DND-41 (cell line): ENCODE data around the gene GATB.

ENCODE experiments used
- ATAC-seq: fragments of 200-7000 bp; cut with Tn5 transposase; 3 replicates; pipeline ENCODE4 v1.9.1; 2021; ENCODE audit warnings: low read depth; ENCODE audit not compliant: insufficient read depth
- DNase-seq: peaks from one replicate; pipeline ENCODE4 v3.0.0-alpha.2; 2020
- H2AFZ ChIP-seq: 2 replicates; pipeline ENCODE4 v1.6.0; 2012; ENCODE audit warnings: low read depth, low read length
- H3K27ac ChIP-seq: 2 replicates; pipeline ENCODE4 v1.5.1; 2012; ENCODE audit warnings: low read length, inconsistent platforms
- H3K27me3 ChIP-seq: fragments of 200-600 bp; sonication (generic); 2 replicates; pipeline ENCODE4 v1.6.0; 2012; ENCODE audit warnings: low read length, mild to moderate bottlenecking, inconsistent platforms; ENCODE audit not compliant: insufficient read depth, poor library complexity
- H3K36me3 ChIP-seq: 2 replicates; pipeline ENCODE4 v1.5.1; 2012; ENCODE audit warnings: low read length, inconsistent platforms; ENCODE audit not compliant: insufficient read depth
- H3K4me1 ChIP-seq: 2 replicates; pipeline ENCODE4 v1.5.1; 2012; ENCODE audit warnings: mild to moderate bottlenecking, low read length; ENCODE audit not compliant: insufficient read depth
- H3K4me2 ChIP-seq: 2 replicates; pipeline ENCODE4 v1.6.0; 2012; ENCODE audit warnings: mild to moderate bottlenecking, moderate library complexity, low read length, inconsistent platforms; ENCODE audit not compliant: insufficient read depth
- H3K4me3 ChIP-seq, 2 experiments: fragments of 200-600 bp in 1 of 2; shearing (Covaris generic) in 1 of 2; 2 replicates each; pipeline ENCODE4 v1.5.1; 2012 to 2016; ENCODE audit warnings: inconsistent platforms in 2 of 2, low read length in 2 of 2, mild to moderate bottlenecking in 2 of 2, low read depth in 1 of 2, moderate library complexity in 1 of 2
- H3K79me2 ChIP-seq: 2 replicates; pipeline ENCODE4 v1.6.0; 2012; ENCODE audit warnings: low read length, inconsistent platforms; ENCODE audit not compliant: insufficient read depth
- H3K9ac ChIP-seq: 2 replicates; pipeline ENCODE4 v1.6.0; 2012; ENCODE audit warnings: low read depth, mild to moderate bottlenecking, inconsistent platforms, low read length, moderate library complexity
- H3K9me3 ChIP-seq: 2 replicates; pipeline ENCODE4 v1.5.1; 2012; ENCODE audit warnings: low read length, moderate library complexity, mild to moderate bottlenecking, inconsistent platforms; ENCODE audit not compliant: insufficient read depth, severe bottlenecking
- H4K20me1 ChIP-seq: 2 replicates; pipeline ENCODE4 v1.6.0; 2012; ENCODE audit warnings: low read length; ENCODE audit not compliant: insufficient read depth
- CTCF ChIP-seq: IDR thresholded peaks from 2 replicates; pipeline ENCODE4 v1.5.1; 2012; ENCODE audit warnings: borderline replicate concordance, low read length, moderate library complexity, mild to moderate bottlenecking; ENCODE audit not compliant: poor library complexity, severe bottlenecking; ENCODE audit errors: extremely low read depth
- EZH2 ChIP-seq: IDR thresholded peaks from 3 replicates; pipeline ENCODE4 v1.6.1; 2012; ENCODE audit warnings: borderline replicate concordance, low read depth, mild to moderate bottlenecking, moderate library complexity, low read length, inconsistent platforms; ENCODE audit not compliant: severe bottlenecking

Gene GATB

GRCh38 chr4:151692821-151693673, 67.8 kb downstream of the GATB start:
- Histone ChIP-seq H3K27ac (no peak overlapping the region), H3K27me3 (no peaks in the 10 kb centered on the region), H3K9ac (no peak overlapping the region), H3K4me3 (no peak overlapping the region), H3K79me2 (no peaks in the 10 kb centered on the region), H3K9me3 (no peaks in the 10 kb centered on the region), H4K20me1 (no peaks in the 10 kb centered on the region), H3K36me3 (peaks cover under 1% of the 10 kb centered on the region; the same call in 1 of the 2 replicates), H3K4me2 (no peak overlapping the region), H2AFZ (no peak overlapping the region), H3K4me1 (no peaks in the 10 kb centered on the region)
- ATAC-seq: no peak
- no peak for TF ChIP-seq EZH2
- TF ChIP-seq CTCF: no peak
- no peak for DNase-seq

- Histone ChIP-seq H3K4me1 (no peaks in the 10 kb centered on the region), H3K4me2 (no peak overlapping the region), H3K27me3 (no peaks in the 10 kb centered on the region), H3K27ac (no peak overlapping the region), H3K4me3 (no peak overlapping the region), H2AFZ (no peak overlapping the region), H4K20me1 (no peaks in the 10 kb centered on the region), H3K36me3 (peaks cover 4% of the 10 kb centered on the region; the same call in 1 of the 2 replicates), H3K79me2 (no peaks in the 10 kb centered on the region), H3K9ac (no peak overlapping the region), H3K9me3 (no peaks in the 10 kb centered on the region)
- TF ChIP-seq CTCF (no peak), EZH2 (no peak)
- ATAC-seq: no peak
- no peak for DNase-seq
Measured at GRCh38 chr4:151692443-151692782, 68.4 kb downstream of the GATB start.

- Histone ChIP-seq H3K9ac (no peak overlapping the region), H3K36me3 (peaks cover 4% of the 10 kb centered on the region; the same call in 1 of the 2 replicates), H3K27me3 (no peaks in the 10 kb centered on the region), H2AFZ (no peak overlapping the region), H3K4me2 (no peak overlapping the region), H3K9me3 (no peaks in the 10 kb centered on the region), H3K79me2 (no peaks in the 10 kb centered on the region), H4K20me1 (no peaks in the 10 kb centered on the region), H3K27ac (no peak overlapping the region), H3K4me3 (no peak overlapping the region), H3K4me1 (no peaks in the 10 kb centered on the region)
- DNase-seq: no peak
- no peak for ATAC-seq
- TF ChIP-seq EZH2: no peak
- TF ChIP-seq CTCF: no peak
Measured at GRCh38 chr4:151691639-151692442, 69.0 kb downstream of the GATB start.
